HG03196 (cell line): ENCODE data around the gene POLR3GL.

Source experiments
- ATAC-seq: cut with Tn5 transposase; IDR thresholded peaks from one replicate; pipeline ENCODE4 v1.9.1; 2021; ENCODE audit not compliant: unreplicated experiment

Gene POLR3GL

DNA sequence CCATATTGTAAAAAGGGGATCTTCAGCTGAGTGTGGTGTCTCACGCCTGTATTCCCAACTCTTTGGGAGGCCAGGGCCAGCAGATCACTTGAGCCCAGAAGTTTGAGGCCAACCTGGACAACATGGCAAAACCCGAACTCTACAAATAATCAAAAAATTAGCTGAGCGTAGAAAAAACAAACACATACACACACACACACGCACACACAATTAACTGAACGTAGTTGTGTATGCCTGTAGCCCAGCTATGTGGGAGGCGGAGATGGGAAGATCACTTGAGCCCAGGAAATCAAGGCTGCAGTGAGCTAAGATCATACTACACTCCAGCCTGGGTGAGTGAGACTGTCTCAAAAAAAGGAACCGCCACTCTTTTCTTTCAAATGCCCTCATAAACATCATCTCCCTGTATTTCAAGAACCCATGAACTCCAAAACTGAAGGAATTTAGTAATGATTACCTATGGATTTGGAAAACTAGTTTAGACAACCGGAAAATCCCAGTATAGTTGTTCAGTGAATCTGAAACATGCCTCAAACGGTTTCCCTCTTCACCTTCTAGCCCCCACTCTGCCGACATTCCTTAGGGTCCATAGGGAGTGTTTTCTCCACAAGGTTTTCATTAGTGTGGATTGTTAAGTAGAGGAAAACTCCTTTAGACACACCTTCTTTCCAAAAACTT, 27.4 kb downstream of the POLR3GL start:
- ATAC-seq: no peak

DNA sequence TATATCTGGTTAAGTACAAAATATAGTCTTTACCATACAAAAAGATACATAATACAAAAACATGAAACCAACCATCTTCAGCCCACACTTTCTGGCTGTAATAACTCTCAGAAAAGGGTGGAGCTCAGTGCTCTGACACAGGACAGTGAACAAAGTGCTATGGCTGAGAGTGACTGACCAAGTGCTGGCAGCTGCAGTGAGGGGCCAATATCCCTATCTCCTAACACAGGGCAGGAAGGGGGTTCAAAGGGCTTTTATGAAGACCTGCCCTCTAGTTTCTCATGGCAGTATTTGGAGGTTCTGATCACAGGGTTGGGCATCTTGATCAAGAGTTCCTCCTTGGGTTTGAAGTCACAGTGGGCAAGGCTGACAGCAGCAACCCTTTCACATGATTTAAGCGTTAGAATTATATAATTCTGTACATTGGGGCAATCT, 28.0 kb downstream of the POLR3GL start:
- ATAC-seq: no peak

DNA sequence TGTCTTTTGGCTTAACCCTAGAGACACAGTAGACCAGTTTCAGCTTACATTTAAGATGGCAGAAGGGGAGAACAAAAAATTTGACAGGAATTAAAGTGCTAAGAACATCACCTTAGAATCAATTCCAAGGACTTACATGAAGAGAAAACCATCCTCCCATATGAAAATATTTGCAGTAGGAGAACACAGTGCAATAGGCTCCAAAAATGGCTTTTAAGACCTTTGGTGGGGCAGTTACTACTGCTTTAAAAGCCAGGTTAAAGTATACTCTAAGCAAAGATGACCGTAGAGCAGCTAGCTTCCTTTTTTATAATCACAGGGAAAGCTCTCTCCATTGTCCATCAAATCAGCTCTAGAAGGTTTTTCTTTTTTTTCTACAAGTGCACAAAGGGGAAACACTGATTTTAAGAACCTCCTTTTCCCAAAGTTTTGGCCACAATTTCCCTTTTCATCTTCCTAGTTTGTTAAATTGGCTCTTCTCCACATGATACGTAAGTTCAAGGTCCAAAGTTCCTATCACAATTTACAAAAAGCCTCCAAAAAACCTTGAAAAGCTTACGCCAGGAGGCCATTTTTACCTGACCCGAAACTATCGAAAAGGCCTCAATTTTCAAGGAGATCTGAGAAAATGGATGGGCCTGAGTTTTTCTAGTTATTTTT, 28.6 kb downstream of the POLR3GL start:
- ATAC-seq: no peak

DNA sequence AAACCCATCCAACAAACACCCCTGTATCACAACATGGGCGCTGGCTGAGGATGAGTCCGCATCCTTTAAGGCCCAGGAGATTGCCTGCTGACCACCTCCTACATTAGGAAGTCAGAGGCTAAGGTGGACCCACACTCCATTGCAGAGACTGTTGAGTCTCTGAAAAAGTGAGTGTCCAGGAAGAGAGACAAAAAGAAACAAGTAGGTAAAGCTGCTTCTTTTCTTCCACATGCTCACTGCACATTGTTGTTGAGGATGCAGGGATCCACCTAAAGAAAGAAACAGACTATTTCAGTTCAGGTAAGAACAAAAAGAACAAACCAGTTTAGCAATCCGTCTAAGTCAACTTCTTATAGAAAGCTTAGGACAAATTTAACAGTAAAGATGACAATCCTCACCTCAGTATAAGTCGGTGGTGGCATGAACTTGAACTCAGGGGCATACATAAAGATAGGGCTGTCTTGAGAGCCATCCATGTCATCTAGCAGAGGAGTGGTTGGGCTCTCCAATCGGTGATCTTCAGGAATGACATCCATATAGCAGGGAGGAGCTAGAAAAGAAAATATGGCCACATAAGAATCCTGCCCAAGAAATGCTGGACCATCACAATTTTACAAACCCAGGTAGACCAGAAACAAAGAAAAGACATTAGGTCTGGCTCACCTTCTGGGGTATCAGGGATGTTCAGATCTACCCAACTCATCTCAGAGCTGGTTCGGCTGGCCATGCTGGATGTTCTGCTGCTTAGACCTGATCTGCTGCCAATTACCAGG, 29.3 kb downstream of the POLR3GL start:
- ATAC-seq: no peak

DNA sequence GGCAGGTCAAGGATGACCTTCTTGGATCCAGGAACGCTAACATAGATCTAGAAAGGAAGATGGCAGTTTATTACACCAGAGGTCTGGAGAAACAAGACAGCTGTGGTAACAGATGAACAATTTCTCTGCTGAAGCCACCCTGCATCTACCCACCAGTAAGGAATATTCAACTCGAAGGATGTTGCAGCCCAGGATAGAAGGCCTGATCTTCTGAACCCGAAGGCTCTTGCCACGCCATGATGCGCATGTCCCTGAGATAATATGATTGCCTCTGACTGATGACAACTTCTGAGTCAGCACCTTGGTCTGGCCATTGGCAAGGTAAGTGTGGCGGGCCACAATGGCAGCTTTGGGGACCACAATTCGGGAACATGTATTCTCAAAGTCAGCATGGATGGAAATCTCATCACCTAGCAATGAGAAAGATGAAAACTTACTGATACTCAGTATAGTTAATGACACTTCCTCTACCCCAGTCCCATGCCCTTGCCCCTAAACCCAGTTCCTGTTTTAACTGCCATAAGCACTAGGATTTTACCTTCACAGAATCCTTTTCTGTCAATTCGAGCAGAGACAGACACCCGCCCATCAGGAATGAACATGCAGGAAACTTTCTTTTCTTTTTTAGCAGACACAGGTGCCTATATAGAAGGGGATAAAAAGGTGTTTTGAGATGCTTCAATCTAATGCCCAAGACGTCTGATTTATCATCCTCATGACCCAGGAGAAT, 30.1 kb downstream of the POLR3GL start:
- no peak for ATAC-seq

DNA sequence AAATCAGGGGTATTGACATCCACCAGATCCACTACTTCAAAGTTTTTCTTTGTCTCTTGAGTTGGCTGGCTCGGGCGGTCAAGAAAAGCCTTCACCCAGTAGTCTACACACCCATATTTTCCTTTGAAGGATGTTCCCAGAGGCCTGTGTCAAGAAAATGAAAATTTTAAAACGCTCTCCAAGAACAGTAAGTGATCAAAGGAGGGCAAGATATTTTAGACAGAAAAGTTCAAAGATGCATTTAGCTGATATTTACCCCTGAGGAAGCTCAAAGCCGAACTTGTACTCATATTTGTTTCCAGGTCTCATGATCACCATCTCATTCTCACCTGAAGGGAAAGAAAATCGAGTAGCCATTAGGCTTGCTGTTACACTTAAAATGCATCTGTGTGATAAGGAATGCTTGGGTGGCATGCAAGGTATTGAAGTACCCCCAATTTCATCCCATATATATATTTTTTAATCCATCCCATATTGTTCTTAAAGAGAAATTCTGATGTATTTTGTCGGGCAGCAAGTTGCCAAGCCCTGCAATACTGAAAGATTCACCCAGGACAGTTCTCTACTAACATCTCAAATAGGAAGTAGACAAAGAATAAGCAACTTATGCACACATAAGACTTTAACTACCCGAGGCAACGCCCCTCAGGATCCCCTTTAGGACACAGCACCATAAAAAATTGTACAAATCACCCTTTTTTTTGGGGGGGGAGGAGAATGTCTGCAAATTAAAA, 30.8 kb downstream of the POLR3GL start:
- ATAC-seq: no peak

DNA sequence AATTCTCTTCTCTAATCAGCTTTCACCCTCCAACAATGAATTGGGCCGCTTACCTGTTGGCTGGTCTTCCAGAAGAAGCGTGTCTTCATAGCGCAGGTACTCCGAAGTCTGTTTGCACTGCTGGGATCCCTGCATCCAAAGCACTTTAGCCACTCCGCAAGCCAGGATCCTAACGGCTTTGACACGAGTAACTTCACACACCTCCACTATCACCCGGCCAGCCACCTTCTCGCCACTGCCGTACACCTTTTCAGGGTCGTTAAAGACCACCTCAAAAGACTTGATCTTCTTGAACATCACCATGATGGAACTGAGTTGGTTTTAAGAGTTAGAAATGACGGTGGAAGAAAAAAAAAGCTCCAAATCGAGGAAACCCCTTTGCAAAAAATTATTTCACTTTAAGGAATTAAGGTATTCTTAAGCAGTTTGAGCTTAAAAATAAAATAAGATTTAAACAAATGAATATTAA, 31.5 kb downstream of the POLR3GL start:
- no peak for ATAC-seq

DNA sequence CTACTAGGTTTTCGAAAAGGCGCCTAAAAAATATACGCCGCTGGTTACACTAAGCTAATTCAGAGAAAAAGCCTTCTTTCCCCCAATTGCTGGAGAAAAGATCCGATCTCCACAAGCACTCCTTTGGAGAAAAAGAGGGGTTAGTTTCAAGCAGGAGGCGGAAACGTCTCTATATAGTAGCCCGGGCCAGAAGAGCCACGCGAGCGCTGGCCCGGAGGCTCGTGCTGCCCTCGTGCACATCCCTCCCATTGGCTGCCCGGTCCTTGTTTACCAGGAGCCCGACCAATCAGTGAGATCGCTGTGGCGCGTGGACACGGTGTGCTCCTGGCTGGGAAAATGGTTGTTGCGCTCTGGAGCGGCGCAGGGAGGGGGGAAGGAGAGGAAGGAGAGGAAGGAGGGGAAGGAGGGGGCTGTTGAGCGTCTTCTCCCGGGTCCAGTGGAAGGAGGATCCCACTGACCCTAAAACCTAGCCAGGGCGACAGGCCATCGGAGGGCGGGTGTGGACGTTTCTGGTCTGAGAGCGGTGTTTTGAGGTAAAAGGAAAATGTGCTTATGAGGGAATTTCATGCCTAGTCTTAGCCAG, 32.0 kb downstream of the POLR3GL start, which contains the start of gene TXNIP:
TXNIP (minus strand) TSS at position 147 of the 583 bp plus-strand sequence. CDS start 313 bp downstream, outside the sequence.
- ATAC-seq: peak; percentile 92

DNA sequence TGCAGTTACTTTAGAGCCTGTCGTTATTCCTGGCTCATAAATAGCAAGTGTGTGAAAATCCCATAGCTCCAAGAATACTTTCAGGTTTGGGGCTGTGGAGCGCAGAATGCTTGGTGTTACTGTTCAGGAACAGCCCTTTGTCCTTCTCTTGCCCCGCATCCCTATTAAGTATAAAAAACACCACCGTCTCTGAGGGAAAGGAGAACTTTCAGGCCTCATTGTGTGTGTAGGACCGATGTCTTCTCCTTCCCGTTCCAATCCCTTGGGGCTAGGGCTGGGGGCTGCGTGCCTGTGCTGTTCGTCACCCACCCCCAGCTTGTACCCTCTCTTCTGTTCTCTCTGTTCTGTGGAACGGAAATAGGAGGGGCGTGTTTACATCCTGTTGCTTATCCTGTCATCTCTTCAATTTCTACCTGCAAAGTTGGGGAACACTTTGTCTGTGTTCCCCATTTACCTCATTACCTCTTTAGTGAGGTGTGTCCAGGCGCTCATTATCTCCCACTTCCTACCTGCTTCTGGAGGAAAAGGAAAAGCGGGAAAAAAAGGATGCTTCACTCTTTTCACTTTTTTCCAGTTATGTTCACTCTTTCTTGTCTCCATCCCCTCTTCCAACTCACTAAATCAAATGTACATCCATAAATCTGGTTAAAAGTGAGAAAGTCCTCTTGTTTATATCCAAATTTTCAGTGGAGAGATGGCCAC, 32.7 kb downstream of the POLR3GL start:
- peak; percentile 27 for ATAC-seq

DNA sequence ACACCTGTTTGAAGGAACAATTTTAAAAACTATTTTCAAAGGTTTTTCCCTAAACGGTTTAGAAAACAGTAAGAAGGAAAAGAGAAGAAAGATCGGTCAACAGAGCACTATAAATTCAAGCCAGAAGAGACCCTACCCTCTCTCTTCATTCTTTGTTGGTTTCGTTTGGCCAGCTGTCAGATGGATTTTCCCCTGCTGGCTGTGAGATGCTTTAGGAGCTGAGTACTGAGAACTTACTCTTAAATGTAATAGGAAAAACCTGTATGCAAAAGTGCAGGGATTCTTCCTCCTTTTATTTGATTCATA, 33.2 kb downstream of the POLR3GL start:
- no peak for ATAC-seq

DNA sequence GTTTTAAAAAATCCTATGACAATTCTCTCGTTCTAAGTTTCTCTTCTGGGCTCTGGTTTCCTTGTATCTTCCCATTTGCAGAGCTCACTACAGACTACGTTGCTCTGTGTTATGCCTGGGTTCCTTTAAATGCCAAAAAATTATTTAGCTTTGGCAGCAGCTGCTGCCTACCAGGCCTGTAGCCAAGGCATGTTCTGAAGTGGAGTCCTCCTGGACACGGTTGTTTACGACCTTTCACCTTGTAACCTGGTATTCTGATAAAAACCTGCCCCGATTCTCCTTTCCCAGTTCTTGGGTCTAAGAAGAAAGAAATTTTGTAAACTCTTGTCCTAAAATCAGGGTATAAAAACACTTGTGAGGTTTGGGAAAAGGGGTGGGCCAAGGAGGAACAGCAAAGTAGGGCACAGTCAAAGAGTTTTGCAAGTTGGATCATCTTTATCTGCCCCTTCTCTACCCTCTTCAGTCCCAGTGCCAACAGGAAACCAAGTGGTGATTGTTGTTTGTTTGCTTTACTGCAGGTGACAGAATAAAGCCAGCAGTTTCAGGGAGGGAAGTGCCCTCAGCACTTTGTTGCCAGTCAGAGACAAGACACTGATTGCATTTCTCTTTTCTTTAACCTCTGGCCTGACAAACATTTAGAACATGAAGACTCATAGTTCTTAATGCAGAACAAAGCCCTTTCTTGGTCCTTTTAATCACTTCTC, 35.0 kb downstream of the POLR3GL start:
- no peak for ATAC-seq

DNA sequence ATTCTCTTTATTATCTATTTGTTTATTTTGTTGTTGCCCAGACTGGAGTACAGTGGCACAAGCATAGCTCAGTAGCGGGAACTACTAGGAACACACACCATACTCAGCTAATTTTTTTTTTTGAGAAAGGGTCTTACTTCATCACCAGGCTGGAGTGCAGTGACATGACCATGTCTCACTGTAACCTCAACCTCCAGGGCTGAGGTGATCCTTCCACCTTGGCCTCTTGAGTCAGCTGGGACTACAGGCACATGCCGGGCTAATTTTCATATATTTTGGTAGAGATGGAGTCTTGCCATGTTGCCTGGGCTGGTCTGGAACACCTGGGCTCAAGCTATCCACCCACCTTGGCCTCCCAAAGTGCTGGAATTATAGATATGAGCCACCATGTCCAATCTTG, 37.2 kb downstream of the POLR3GL start:
- ATAC-seq: no peak

DNA sequence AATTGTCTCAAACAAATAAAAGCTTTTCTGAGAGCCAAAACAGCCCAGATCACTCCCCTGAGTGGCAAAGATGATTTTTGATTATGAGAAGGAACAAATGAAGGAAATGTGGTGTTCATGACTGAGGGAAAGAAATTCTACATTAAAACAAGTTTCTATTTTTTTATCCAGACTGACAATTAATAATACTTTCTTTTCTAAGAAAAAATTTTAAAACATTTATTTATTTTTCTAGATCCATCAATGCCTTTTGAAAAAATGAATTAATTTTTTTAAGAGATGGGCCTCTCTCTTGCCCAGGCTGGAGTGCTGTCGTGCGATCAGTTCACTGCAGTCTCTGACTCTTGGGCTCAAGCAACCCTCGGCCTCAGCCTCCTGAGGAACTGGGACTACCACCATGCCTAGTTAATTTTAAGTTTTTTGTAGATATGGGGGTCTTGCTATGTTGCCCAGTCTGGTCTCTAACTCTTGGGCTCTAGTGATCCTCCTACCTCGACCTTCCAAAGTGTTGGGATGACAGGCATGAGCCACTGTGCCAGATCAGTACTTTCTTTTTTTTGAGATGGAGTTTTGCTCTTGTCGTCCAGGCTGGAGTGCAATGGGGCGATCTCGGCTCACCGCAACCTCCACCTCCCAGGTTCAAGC, 43.1 kb downstream of the POLR3GL start:
- no peak for ATAC-seq

DNA sequence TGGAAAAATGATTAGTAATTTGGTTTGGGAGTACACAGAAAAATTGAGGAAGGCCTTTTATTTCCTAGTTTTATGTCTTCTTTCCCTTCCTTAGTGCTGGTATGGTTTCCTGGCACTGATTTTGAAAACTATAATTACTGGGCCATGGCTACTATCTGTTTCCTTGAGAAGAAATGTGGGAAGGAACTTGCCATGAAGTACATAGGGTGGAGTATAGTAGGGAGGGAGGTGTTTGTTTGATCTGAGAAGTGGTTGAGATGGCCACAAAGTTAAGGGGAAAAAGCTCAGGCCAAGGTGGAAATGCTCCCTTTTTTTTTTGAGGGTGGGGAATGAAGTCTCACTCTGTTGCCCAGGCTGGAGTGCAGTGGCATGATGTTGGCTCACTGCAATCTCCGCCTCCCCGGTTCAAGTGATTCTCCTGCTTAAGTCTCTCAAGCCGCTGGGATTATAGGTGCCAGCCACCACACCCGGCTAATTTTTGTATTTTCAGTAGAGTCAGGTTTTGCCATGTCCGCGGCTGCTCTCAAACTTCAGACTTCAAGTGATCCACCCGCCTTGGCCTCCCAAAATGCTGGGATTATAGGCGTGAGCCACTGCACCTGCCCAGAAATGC, 45.7 kb downstream of the POLR3GL start:
- ATAC-seq: no peak

DNA sequence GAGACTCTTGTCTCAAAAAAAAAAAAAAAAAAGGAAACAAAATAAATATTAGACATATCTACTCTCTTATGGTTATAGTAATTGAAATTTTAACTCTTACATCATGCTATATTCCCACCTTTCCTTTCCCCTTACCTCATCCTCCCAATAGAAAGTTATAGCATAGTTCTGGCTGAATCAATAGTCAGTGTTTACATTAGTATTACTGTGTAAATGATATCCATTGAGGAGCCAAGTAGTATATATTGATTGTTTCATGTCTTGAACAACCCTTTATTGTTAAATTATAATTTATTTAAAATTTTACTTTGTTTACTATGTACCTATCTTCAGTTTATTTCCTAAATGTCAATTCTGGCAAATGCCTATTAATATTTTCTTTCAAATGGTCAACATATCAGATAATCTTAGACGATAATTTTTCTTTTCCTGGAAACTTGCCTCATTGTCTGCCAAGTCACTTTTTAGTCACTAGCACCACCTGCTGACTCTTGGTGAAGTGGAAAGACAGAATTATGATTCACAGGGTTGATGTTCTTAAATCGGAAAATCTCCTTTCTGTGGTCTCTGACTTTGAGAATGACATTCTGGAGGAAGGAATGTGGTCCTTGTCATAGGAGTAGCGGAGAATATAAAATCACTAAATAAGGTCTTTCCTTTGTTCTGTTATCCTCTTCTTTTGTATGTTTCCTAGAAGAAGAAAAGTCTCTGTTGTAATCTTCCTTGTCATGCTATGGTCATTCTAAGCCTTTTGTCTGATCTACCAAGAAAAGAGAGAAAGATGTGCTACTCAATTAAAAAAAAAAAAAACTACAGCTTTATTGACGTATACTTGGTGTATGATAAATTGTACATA, 48.4 kb downstream of the POLR3GL start:
- ATAC-seq: no peak

DNA sequence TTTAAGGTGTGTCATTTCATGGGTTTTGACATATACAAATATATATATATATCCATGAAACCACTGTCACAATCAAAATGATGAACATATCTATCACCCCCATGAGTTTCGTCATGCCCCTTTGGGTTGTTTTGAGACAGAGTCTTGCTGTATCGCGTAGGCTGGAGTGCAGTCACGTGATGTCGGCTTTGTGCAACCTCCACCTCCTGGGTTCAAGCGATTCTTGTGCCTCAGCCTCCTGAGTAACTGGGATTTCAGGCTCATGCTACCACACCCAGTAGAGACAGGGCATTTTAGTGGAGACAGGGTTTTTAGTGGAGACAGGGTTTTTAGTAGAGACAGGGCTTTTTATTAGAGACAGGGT, 49.1 kb downstream of the POLR3GL start:
- ATAC-seq: no peak

DNA sequence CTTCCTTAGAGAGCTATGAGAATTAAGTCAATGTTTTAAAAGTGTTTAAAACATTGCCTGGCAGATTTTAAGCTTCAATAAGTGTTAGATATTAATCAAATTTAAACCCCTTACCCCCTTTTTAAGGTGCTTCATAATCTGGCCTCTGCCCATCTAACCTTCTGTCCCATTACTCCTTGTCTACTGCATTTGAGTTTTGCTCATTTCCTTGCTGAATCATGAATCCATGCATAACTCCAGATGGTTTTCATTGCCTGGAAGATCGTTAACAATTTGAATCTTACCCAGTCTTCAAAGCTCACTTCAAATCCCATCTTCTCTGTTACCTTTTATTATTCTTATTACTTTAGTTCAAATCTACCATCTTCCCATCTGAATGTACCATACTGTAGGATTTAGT, 52.4 kb downstream of the POLR3GL start:
- ATAC-seq: no peak
